ENCODE data around the gene AHCTF1. TPM values are rescaled to one million over a fixed set of nuclear protein-coding genes. Genes with fewer than 3 reads are reported as not detected.

The AHCTF1 gene
- total and polyA plus RNA-seq, 10 of the 15 experiments (the other 5 are each of a cell fraction or from before 2014, with no cell fraction given), result 3.4 to 45.5 (median 17.8) TPM

DNA sequence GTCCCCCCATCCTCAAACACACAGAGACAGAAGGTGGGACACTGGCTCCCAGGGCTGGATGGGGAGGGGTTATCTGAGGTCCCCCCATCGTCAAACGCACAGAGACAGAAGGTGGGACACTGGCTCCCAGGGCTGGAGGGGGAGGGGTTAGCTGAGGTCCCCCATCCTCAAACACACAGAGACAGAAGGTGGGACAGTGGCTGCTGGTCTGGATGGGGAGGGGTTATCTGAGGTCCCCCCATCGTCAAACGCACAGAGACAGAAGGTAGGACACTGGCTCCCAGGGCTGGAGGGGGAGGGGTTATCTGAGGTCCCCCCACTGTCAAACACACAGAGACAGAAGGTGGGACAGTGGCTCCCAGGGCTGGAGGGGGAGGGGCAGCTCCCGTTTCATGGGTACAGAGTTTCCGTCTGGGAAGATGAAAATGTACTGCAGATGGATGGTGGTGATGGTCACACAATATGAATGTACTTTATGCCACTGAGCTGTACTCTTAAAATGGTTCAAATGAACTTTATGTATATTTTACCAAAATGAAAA, 138.3 kb downstream of the AHCTF1 start:
- DNase-seq (ENCODE audit: low read depth, low spot score) (no peak), FAIRE-seq (no peak), ATAC-seq (no peak)
- H2AFZ ChIP-seq (ENCODE audit: control insufficient read depth, low read depth, low read length), result no peak overlapping the region
- H3K27ac ChIP-seq (ENCODE audit: control insufficient read depth, insufficient read depth), result no peak overlapping the region
- H3K27me3 ChIP-seq (replicated peaks in 1 of 2; ENCODE audit: control insufficient read depth in 2 of 2, insufficient read depth in 2 of 2, low read length in 1 of 2), result no peaks in the 10 kb centered on the region
- H3K4me3 ChIP-seq, result no peak overlapping the region
- no peaks in the 10 kb centered on the region for H3K9me3 ChIP-seq (replicated peaks; ENCODE audit: control insufficient read depth, insufficient read depth, low read length)
- BruUV-seq (replicated peaks), result no TSS peak
- no peaks in the 10 kb centered on the region for H3K4me1 ChIP-seq (ENCODE audit: control insufficient read depth, insufficient read depth, low read length)
- no peak overlapping the region for H3K9ac ChIP-seq (ENCODE audit: control insufficient read depth, insufficient read depth, low read length)
- intact Hi-C loops (cut with micrococcal nuclease; ENCODE audit: unreplicated experiment), result no loop called here
- RAD21 ChIA-PET (ENCODE audit: unreplicated experiment), result no interaction called here
- H3K79me2 ChIP-seq (ENCODE audit: control insufficient read depth, insufficient read depth, low read length), result no peaks in the 10 kb centered on the region
- no peaks in the 10 kb centered on the region for H4K20me1 ChIP-seq (ENCODE audit: control insufficient read depth, insufficient read depth)
- POLR2A ChIA-PET, result no interaction called here
- 8% methylated on average over 6 of the region's 6 CpGs for WGBS (ENCODE audit: insufficient coverage, insufficient replicate concordance, low lambda C conversion rate, missing lambda C conversion rate)
- CTCF ChIA-PET, result no interaction called here
- SMC1A ChIA-PET (ENCODE audit: uncharacterized antibody, unreplicated experiment), result no interaction called here
- in situ Hi-C loops (cut with MboI), result no loop called here
- TF ChIP-seq MYC (IDR thresholded peaks at IDR 0.05; ENCODE audit: insufficient read depth, insufficient read length, insufficient replicate concordance, low read length, severe bottlenecking) (no peak), RB1 (IDR thresholded peaks at IDR 0.05; ENCODE audit: borderline replicate concordance) (no peak), HDAC6 (IDR thresholded peaks at IDR 0.05; ENCODE audit: unreplicated experiment) (no peak), NFXL1 (IDR thresholded peaks at IDR 0.05; ENCODE audit: borderline replicate concordance) (no peak)
- no peaks in the 10 kb centered on the region for H3K36me3 ChIP-seq (ENCODE audit: control insufficient read depth in 2 of 2, insufficient read depth in 2 of 2, low read length in 1 of 2)
- H3K4me2 ChIP-seq (ENCODE audit: control insufficient read depth, insufficient read depth), result no peak overlapping the region

DNA sequence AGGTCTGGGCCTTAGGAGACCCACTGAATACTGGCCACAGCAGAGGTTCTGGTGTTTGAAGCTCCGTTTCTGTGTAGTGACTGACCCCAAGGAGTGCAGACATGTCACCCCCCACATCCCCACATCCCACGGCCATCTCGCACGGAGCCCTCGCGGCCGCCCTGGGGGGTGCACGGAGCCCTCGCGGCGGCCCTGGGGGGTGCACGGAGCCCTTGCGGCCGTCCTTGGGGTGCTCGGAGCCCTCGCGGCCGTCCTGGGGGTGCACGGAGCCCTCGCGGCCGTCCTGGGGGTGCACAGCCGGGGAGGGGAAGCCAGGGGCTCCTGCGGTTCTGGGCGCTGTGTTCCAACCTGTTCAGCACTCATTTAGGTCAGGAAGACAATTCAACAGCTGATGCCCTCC, 139.1 kb downstream of the AHCTF1 start:
- Histone ChIP-seq H3K4me1 (ENCODE audit: control insufficient read depth, insufficient read depth, low read length) (no peaks in the 10 kb centered on the region), H3K9ac (ENCODE audit: control insufficient read depth, insufficient read depth, low read length) (no peak overlapping the region), H3K4me3 (no peak overlapping the region), H4K20me1 (ENCODE audit: control insufficient read depth, insufficient read depth) (no peaks in the 10 kb centered on the region), H3K27me3 (replicated peaks in 1 of 2; ENCODE audit: control insufficient read depth in 2 of 2, insufficient read depth in 2 of 2, low read length in 1 of 2) (no peaks in the 10 kb centered on the region), H3K36me3 (ENCODE audit: control insufficient read depth in 2 of 2, insufficient read depth in 2 of 2, low read length in 1 of 2) (no peaks in the 10 kb centered on the region), H3K4me2 (ENCODE audit: control insufficient read depth, insufficient read depth) (no peak overlapping the region), H2AFZ (ENCODE audit: control insufficient read depth, low read depth, low read length) (no peak overlapping the region), H3K9me3 (replicated peaks; ENCODE audit: control insufficient read depth, insufficient read depth, low read length) (no peaks in the 10 kb centered on the region), H3K27ac (ENCODE audit: control insufficient read depth, insufficient read depth) (no peak overlapping the region), H3K79me2 (ENCODE audit: control insufficient read depth, insufficient read depth, low read length) (no peaks in the 10 kb centered on the region)
- SMC1A ChIA-PET (ENCODE audit: uncharacterized antibody, unreplicated experiment), result no interaction called here
- RAD21 ChIA-PET (ENCODE audit: unreplicated experiment), result no interaction called here
- ATAC-seq (no peak), FAIRE-seq (no peak), DNase-seq (ENCODE audit: low read depth, low spot score) (no peak)
- no TSS peak for BruUV-seq (replicated peaks)
- in situ Hi-C loops (cut with MboI) (no loop called here), intact Hi-C loops (cut with micrococcal nuclease; ENCODE audit: unreplicated experiment) (no loop called here)
- CTCF ChIA-PET, result no interaction called here
- TF ChIP-seq RELA (IDR thresholded peaks at IDR 0.05; ENCODE audit: borderline replicate concordance, partially characterized antibody), result no peak
- TF ChIP-seq, protein P1, sequence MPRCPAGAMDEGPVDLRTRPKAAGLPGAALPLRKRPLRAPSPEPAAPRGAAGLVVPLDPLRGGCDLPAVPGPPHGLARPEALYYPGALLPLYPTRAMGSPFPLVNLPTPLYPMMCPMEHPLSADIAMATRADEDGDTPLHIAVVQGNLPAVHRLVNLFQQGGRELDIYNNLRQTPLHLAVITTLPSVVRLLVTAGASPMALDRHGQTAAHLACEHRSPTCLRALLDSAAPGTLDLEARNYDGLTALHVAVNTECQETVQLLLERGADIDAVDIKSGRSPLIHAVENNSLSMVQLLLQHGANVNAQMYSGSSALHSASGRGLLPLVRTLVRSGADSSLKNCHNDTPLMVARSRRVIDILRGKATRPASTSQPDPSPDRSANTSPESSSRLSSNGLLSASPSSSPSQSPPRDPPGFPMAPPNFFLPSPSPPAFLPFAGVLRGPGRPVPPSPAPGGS (IDR thresholded peaks at IDR 0.05; ENCODE audit: borderline replicate concordance, insufficient read depth, low read depth, low read length, poor library complexity, severe bottlenecking), result no peak
- TF ChIP-seq SMAD1 (IDR thresholded peaks at IDR 0.05; ENCODE audit: low read depth, partially characterized antibody), result no peak
- no peak for TF ChIP-seq RCOR1 (conservative IDR thresholded peaks at IDR 0.05; ENCODE audit: low read depth, low read length)
- TF ChIP-seq FOS (IDR thresholded peaks at IDR 0.05; ENCODE audit: borderline replicate concordance, extremely low read depth, insufficient read length), result no peak
- TF ChIP-seq IKZF1 (conservative IDR thresholded peaks at IDR 0.05), result no peak
- TF ChIP-seq NBN (IDR thresholded peaks at IDR 0.05), result no peak
- TF ChIP-seq ZNF24 (IDR thresholded peaks at IDR 0.05), result no peak
- POLR2A ChIA-PET, result no interaction called here
- 58% methylated on average over 16 of the region's 25 CpGs for WGBS (ENCODE audit: insufficient coverage, insufficient replicate concordance, low lambda C conversion rate, missing lambda C conversion rate)
